Choroid plexus epithelial cell (primary cell): Measurements from ENCODE around the gene IL1R2.

Experiments
- DNase-seq: peaks from one replicate; pipeline ENCODE4 v3.0.0-alpha.2; 2010; ENCODE audit warnings: low read depth
- H3K4me3 ChIP-seq: 2 replicates; pipeline ENCODE4 v1.5.1; 2011; ENCODE audit warnings: low read depth, mild to moderate bottlenecking, control low read depth, low read length, moderate library complexity
- TF ChIP-seq, protein P1 (sequence below): conservative IDR thresholded peaks from 2 replicates; pipeline ENCODE4 v1.5.1; 2011; ENCODE audit warnings: low read depth, mild to moderate bottlenecking, control low read depth, inconsistent platforms, low read length, moderate library complexity

IL1R2 gene

DNA sequence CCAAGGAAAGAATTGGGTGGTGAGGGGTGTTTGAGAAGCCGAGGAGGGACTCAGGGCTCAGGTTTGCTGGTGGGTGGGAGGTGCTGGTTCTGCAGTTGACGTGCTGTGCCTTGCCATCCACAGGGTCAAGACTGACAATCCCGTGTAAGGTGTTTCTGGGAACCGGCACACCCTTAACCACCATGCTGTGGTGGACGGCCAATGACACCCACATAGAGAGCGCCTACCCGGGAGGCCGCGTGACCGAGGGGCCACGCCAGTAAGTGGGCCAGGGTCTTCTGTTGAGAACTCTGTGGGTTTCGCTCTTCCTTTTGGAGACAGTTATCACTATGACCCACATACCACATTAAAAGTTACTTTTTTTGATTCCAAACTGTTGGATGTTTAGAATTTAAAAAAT is 32.6 kb downstream of the IL1R2 start:
- TF ChIP-seq, protein P1, sequence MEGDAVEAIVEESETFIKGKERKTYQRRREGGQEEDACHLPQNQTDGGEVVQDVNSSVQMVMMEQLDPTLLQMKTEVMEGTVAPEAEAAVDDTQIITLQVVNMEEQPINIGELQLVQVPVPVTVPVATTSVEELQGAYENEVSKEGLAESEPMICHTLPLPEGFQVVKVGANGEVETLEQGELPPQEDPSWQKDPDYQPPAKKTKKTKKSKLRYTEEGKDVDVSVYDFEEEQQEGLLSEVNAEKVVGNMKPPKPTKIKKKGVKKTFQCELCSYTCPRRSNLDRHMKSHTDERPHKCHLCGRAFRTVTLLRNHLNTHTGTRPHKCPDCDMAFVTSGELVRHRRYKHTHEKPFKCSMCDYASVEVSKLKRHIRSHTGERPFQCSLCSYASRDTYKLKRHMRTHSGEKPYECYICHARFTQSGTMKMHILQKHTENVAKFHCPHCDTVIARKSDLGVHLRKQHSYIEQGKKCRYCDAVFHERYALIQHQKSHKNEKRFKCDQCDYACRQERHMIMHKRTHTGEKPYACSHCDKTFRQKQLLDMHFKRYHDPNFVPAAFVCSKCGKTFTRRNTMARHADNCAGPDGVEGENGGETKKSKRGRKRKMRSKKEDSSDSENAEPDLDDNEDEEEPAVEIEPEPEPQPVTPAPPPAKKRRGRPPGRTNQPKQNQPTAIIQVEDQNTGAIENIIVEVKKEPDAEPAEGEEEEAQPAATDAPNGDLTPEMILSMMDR: no peak
- DNase-seq: no peak
- H3K4me3 ChIP-seq: no peak overlapping the region

DNA sequence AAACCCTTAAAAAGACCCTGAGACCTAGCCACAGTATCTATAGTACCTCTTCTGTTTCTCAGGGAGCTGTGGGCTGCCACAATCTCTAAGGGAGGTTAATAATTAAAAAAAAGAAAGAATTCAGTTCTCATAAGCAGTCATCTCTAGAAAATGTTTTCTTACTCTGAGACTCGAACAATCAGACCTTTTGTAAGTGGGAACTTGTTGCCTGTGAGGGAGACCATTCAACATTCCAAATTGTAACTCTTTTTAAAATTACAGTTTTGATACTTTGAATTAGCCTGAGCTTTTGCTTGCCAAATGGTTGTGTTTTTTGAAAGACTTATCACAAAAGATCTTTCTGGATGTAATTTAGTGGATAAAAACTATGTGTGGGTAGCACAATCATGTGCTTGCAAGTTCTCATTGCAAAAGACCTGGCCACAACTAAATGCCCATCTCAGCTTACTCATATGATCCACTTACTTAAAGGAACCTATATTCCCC is 33.3 kb downstream of the IL1R2 start:
- TF ChIP-seq, protein P1: no peak
- peak; percentile 82 for DNase-seq
- H3K4me3 ChIP-seq: no peak overlapping the region

DNA sequence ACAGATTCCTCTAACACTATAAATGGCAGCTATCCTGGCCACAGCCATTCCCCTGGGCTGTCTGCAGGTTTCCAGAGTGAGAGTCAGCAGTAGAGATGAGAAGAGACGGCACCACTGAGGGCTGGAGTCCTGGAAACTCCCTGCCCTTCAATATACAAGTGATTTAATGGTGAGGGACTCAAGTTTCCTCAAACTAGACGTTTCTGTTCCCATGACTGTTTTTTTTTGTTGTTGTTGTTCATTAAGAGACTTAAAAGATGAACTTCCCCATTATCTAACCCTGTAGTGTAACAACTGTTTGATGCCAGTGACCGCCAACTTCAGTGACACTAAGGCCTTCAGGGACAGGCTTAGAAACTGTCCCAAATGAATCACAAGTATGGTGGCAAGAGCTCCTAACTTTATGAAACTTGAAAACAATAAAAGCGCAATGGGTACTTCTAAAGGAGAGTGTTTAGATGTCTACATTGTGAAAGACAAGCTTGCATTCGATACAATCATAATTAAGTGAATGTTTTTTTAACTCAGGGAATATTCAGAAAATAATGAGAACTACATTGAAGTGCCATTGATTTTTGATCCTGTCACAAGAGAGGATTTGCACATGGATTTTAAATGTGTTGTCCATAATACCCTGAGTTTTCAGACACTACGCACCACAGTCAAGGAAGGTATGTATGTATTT is 34.0 kb downstream of the IL1R2 start:
- H3K4me3 ChIP-seq: no peak overlapping the region
- DNase-seq: no peak
- TF ChIP-seq, protein P1: no peak

DNA sequence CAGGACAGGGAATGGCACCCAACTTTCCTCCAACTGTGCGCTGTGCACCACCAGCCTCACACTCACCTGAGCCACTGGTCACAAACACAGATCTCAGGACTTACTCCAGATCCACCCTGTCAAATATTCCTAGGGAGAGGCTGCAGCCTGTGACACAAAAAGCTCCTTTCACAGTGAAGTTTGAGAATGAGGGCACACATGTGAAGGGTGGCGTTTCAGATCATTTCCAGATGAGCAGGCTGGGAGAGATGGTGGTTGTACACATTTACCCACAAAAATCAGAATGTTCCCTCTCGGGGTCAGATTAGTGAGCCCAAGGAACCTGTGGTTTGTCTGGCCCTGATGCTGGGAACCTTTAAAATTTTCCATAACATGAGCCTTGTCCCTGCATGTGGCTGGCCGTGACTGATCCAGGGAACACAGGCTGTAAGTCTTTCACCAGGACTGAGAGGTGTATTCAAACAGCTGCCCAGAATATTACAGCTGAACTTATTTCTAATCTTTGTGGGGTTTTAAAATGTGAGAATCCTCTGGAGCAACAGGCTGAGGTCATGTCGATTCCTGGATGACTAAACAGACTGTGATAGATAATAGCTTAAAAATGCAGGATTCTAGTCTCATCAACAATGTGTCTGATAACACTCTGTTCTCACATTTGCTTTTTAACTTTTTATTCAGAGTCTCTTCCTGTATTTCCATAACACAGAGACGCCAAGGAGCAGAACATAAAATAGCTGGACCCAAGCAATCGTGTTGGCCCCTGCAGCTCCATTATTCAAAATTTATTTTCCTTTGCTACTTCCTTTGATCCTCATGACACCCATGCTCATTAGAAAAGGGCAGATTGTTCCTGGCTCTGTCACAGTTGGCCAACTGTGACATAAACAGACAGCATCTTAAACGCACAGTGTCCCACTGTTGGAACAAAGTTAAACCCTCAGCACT is 35.5 kb downstream of the IL1R2 start:
- TF ChIP-seq, protein P1: no peak
- H3K4me3 ChIP-seq: no peak overlapping the region
- peak; percentile 90 for DNase-seq

DNA sequence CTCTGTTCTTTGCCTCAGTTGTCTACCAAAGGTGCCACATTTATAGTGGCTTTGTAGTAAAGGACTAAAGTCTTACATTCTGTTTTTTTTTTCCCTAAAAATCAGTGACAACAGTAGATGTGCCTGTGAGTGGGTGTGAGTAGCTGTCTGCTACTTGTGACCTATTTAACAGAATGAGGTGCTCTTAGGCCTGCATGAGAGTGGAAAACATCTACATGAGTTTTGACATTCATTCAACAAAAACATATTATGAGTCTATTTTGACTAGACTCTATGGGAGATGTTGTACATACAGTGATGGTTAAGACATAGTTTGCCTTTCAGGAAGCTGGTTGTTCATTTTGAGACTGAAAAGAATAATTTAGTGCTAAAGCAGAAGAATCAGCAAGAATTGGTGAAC is 36.7 kb downstream of the IL1R2 start:
- no peak overlapping the region for H3K4me3 ChIP-seq
- DNase-seq: peak; percentile 44
- TF ChIP-seq, protein P1: no peak

DNA sequence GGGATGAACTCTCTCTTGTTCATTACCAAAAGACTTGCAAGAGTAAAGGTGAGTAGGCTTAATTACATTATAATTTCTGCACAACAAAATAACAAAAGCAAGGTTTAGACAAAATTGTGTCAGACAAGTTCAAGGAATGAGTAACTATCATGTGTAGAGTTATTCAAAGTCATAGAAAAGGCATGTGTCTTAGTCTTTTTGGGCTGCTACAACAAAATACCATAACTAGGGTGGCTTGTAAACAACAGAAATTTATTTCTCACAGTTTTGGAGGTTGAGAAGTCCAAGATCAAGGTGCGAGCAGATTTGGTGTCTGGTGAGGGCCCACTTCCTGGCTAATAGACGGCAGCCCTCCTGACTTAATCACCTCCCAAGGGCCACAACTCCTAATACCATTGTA is 37.6 kb downstream of the IL1R2 start:
- H3K4me3 ChIP-seq: no peak overlapping the region
- no peak for DNase-seq
- TF ChIP-seq, protein P1: no peak
